Astrocyte of the cerebellum (primary cell): ENCODE data around the gene TBC1D16.

Experiments used
- DNase-seq: peaks from one replicate; pipeline ENCODE4 v3.0.0-alpha.2; 2011; ENCODE audit warnings: low read depth
- H3K4me3 ChIP-seq: 2 replicates; pipeline ENCODE4 v1.5.1; 2011; ENCODE audit warnings: mild to moderate bottlenecking, low read depth, low read length, moderate library complexity
- in situ Hi-C: cut with HindIII; loops from 2 replicates; pipeline ENCODE4 v1.10.0; 2017; ENCODE audit warnings: low sequenced_read_pairs
- TF ChIP-seq, protein P1 (sequence below): IDR thresholded peaks from 2 replicates; pipeline ENCODE4 v1.5.1; 2012; ENCODE audit warnings: low read length, low read depth, moderate library complexity, mild to moderate bottlenecking; ENCODE audit errors: missing control alignments

TBC1D16 gene, protein sequence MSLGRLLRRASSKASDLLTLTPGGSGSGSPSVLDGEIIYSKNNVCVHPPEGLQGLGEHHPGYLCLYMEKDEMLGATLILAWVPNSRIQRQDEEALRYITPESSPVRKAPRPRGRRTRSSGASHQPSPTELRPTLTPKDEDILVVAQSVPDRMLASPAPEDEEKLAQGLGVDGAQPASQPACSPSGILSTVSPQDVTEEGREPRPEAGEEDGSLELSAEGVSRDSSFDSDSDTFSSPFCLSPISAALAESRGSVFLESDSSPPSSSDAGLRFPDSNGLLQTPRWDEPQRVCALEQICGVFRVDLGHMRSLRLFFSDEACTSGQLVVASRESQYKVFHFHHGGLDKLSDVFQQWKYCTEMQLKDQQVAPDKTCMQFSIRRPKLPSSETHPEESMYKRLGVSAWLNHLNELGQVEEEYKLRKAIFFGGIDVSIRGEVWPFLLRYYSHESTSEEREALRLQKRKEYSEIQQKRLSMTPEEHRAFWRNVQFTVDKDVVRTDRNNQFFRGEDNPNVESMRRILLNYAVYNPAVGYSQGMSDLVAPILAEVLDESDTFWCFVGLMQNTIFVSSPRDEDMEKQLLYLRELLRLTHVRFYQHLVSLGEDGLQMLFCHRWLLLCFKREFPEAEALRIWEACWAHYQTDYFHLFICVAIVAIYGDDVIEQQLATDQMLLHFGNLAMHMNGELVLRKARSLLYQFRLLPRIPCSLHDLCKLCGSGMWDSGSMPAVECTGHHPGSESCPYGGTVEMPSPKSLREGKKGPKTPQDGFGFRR

DNA sequence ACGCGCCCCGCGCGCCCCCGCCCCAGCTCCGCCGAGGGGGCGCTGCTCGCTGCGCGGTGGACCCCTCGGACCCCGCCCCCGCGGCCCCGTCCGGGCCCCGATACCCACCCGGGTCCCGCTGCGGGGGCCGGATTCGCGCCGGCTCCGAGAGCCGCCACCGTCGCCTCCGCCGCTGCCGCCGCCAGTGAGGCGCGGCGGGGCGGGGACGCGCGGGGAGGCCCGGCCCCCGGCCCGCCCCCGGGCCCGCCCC, at the start of gene TBC1D16:
Gene TBC1D16 (minus strand): TSS at position 186 of the 250 bp plus-strand sequence. CDS start 22,325 bp downstream, outside the sequence.
- in situ Hi-C loops, result no loop called here
- no peak for DNase-seq
- peak within 1 kb of the TSS; percentile 79 for H3K4me3 ChIP-seq
- TF ChIP-seq, protein P1, sequence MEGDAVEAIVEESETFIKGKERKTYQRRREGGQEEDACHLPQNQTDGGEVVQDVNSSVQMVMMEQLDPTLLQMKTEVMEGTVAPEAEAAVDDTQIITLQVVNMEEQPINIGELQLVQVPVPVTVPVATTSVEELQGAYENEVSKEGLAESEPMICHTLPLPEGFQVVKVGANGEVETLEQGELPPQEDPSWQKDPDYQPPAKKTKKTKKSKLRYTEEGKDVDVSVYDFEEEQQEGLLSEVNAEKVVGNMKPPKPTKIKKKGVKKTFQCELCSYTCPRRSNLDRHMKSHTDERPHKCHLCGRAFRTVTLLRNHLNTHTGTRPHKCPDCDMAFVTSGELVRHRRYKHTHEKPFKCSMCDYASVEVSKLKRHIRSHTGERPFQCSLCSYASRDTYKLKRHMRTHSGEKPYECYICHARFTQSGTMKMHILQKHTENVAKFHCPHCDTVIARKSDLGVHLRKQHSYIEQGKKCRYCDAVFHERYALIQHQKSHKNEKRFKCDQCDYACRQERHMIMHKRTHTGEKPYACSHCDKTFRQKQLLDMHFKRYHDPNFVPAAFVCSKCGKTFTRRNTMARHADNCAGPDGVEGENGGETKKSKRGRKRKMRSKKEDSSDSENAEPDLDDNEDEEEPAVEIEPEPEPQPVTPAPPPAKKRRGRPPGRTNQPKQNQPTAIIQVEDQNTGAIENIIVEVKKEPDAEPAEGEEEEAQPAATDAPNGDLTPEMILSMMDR, result no peak

DNA sequence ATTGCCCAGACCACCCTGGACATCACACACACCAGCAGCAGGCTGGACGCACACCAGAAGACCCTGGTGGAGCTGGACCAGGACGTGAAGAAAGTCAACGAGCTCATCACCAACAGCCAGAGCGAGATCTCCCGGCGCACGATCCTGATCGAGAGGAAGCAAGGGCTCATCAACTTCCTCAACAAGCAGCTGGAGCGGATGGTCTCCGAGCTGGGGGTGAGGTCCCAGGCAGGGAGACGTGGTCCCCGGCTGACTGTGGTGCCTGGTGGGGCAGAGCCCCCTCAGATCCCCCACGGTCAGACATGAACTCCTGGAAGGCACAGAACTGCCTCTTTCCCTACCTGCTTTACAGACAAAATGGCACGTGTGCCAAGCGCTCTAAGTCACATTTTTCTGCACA, 49.1 kb upstream of the TBC1D16 start:
- in situ Hi-C loops, result no loop called here
- TF ChIP-seq, protein P1, result no peak
- DNase-seq, result no peak
- H3K4me3 ChIP-seq, result no peak overlapping the region

DNA sequence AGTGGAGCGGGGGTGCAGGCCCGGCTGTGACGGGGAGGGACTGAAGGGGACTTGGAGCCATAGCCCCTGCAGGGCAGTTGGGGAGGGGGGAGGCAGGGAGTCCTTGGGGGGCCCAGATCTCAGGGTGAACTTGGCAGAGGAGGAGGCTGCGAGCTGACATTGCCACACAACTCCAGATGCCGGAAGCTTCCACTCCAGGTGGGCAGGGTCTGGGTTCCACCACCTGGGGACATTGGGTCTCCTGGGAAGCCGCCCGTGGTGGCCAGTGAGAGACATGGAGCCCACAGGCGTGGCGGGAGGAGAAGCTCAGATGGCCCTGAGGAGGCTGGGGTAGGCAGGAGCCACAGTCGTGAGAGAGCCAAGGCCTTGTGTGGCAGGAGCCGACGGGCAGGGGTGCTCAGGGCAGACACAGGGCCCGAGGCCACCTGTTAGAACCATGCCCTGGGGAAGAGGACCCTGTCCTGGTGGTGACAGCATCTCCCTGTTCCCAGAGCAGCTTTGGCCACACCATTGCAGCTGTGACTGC, 47.5 kb upstream of the TBC1D16 start:
- in situ Hi-C loops, result no loop called here
- no peak overlapping the region for H3K4me3 ChIP-seq
- TF ChIP-seq, protein P1, result no peak
- no peak for DNase-seq

DNA sequence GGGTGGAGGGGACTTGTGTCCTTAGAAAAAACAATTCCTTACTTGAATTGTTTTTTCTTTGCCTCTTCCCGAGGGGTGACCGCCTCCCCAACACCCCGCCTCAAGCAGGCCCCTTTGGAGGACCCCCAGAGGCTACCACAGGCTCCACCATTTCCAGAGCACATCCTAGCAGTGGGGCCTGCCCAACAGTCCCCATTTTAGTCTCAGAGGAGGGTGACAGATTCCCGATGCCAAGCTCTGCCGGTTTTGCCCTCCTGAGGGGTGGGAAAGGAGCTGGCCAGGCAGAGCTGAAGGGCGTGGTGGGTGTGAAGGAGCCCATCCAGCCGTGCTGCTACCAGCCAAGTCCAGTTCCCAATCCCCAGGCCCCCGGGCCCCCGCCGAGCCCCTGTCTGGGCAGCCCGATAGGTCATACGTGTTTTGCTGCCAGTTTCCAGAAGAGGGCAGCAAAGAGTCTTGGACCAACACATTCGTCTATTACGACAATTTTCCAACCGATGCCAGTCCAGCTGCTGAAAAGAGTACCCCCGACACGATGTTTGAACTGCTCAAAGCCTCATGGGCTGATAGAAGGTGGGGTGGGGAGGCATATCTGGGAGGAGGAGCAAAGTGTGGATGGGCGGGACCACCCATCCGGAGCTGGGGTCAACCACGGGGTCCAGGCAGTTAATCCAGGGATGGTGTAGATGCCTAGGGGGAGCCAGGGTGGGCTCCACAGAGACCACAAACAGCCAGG, 46.9 kb upstream of the TBC1D16 start:
- TF ChIP-seq, protein P1, result peak; percentile 76
- H3K4me3 ChIP-seq, result no peak overlapping the region
- peak; percentile 64 for DNase-seq
- in situ Hi-C loops, result no loop called here

DNA sequence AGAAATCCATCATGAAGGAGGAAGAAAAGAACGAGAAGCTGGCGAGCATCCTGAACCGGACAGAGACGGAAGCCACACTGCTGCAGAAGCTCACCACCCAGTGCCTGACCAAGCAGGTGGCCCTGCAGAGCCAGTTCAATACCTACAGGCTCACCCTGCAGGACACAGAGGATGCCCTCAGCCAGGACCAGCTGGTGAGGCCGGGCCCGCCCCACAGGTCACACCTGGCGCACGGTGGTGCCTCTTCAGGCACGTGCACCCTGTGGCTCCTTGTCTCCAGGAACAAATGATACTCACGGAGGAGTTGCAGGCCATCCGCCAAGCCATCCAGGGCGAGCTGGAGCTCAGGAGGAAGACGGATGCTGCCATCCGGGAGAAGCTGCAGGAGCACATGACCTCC, 45.9 kb upstream of the TBC1D16 start:
- H3K4me3 ChIP-seq, result no peak overlapping the region
- no peak for DNase-seq
- in situ Hi-C loops, result no loop called here
- TF ChIP-seq, protein P1, result no peak

DNA sequence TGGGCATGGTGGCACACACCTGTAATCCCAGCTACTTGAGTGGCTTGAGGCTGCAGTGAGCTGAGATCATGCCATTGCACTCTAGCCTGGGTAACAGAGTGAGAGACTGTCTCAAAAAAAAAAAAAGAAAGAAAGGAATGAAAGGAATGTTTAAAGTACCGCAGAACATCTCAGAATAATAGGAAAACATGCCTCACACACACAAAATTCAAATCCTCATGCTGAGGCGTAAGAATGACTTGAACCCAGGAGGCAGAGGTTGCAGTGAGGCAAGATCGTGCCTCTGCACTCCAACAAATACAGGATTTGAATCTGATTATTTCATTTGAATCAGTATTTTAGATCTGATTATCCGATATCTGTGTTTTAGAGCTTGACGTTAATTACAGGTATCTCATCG, 44.4 kb upstream of the TBC1D16 start:
- DNase-seq, result no peak
- in situ Hi-C loops, result no loop called here
- H3K4me3 ChIP-seq, result no peak overlapping the region
- TF ChIP-seq, protein P1, result no peak
